ENCODE measurements around the gene FARP1. TPM values are rescaled to one million over a fixed set of nuclear protein-coding genes. Genes with fewer than 3 reads are reported as not detected.

The FARP1 gene
- polyA plus RNA-seq, 1 of the 3 experiments (the other 2 are of a cell fraction), result 12.0 TPM

- Histone ChIP-seq H3K79me2 (ENCODE audit: insufficient read depth) (peaks cover 9% of the 10 kb centered on the region; the same call in 1 of the 2 replicates), H3K4me3 (ENCODE audit: low read depth in 2 of 2, low read length in 1 of 2) (no peak overlapping the region), H3K27ac (ENCODE audit: low read depth in 2 of 2, low read length in 1 of 2) (no peak overlapping the region), H3K4me1 (ENCODE audit: control insufficient read depth in 1 of 2, insufficient read depth in 2 of 2, low read depth in 1 of 2, low read length in 1 of 2) (peaks cover 0 to 14% of the 10 kb centered on the region in 2 experiments; a peak in 1 of 4 replicates), H2AFZ (ENCODE audit: low read depth) (no peak overlapping the region), H3F3A (replicated peaks; ENCODE audit: insufficient read depth) (no peaks in the 10 kb centered on the region), H3K9me3 (no peaks in the 10 kb centered on the region), H4K20me1 (ENCODE audit: insufficient read depth) (no peaks in the 10 kb centered on the region), H3K27me3 (ENCODE audit: insufficient read depth) (no peaks in the 10 kb centered on the region), H3K36me3 (replicated peaks in 1 of 2; ENCODE audit: control insufficient read depth in 1 of 2, insufficient read depth in 2 of 2, low read length in 1 of 2) (no peaks in the 10 kb centered on the region), H3K9ac (no peak overlapping the region), H3K4me2 (no peak overlapping the region), H3K9me2 (no peaks in the 10 kb centered on the region)
- POLR2A ChIA-PET, result no interaction called here
- no peak for DNase-seq
- no peak for TF ChIP-seq POLR2AphosphoS5 (IDR thresholded peaks at IDR 0.05; ENCODE audit: low read depth, low read length)
- TF ChIP-seq ELF1 (IDR thresholded peaks at IDR 0.05), result no peak
- TF ChIP-seq TCF12 (IDR thresholded peaks at IDR 0.05), result no peak
- no peak for TF ChIP-seq CHD2 (IDR thresholded peaks at IDR 0.05; ENCODE audit: low read length, partially characterized antibody)
- TF ChIP-seq REST (IDR thresholded peaks at IDR 0.05; ENCODE audit: low read depth, low read length), result no peak
- TF ChIP-seq YY1 (IDR thresholded peaks at IDR 0.05; ENCODE audit: low read depth), result no peak
- no peak for TF ChIP-seq RAD21 (IDR thresholded peaks at IDR 0.05; ENCODE audit: low read length)
- no peak for TF ChIP-seq RFX5 (IDR thresholded peaks at IDR 0.05; ENCODE audit: low read length)
- TF ChIP-seq CTCF (IDR thresholded peaks at IDR 0.05), result no peak
- no peak for TF ChIP-seq USF2 (IDR thresholded peaks at IDR 0.05; ENCODE audit: borderline replicate concordance, low read depth, low read length)
- no peak for TF ChIP-seq MEF2A (IDR thresholded peaks at IDR 0.05; ENCODE audit: borderline replicate concordance, low read depth)
- TF ChIP-seq RXRA (IDR thresholded peaks at IDR 0.05; ENCODE audit: borderline replicate concordance, low read depth), result no peak
- TF ChIP-seq RCOR1 (IDR thresholded peaks at IDR 0.05; ENCODE audit: low read length), result no peak
- no peak for TF ChIP-seq NRF1 (IDR thresholded peaks at IDR 0.05; ENCODE audit: low read depth, low read length)
- no peak for TF ChIP-seq FOSL2 (IDR thresholded peaks at IDR 0.05; ENCODE audit: borderline replicate concordance, low read depth)
- TF ChIP-seq TAF1 (IDR thresholded peaks at IDR 0.05; ENCODE audit: borderline replicate concordance, low read depth, low read length), result no peak
- no peak for TF ChIP-seq MXI1 (IDR thresholded peaks at IDR 0.05; ENCODE audit: low read depth, low read length)
- CTCF ChIA-PET, result interaction anchor here (1.2 kb wide), 1 partner anchor 14 kb away, joined by 3 read pairs; no protein-coding TSS in a partner anchor
- WGBS (ENCODE audit: low lambda C conversion rate), result 97% methylated on average over 5 of the region's 5 CpGs
Observed at GRCh38 chr13:98262292-98262691, 119.4 kb downstream of the FARP1 start.
